Dendritic cell treated with granulocyte-macrophage colony-stimulating factor and Interleukin-4, amounts not matched to agents 40 ng/mL and 50 ng/mL, for 4 days (primary cell): ENCODE measurements around the gene INSM2.

Source experiments
- H3K27ac Mint-ChIP-seq: one replicate; pipeline ENCODE4 v1.8.0; 2022; ENCODE audit warnings: mild to moderate bottlenecking, mixed read lengths
- H3K27me3 Mint-ChIP-seq: one replicate; pipeline ENCODE4 v1.8.0; 2022; ENCODE audit warnings: mild to moderate bottlenecking, mixed read lengths
- H3K36me3 Mint-ChIP-seq: one replicate; pipeline ENCODE4 v1.8.0; 2022; ENCODE audit warnings: low read depth, mixed read lengths
- H3K4me1 Mint-ChIP-seq: one replicate; pipeline ENCODE4 v1.8.0; 2022; ENCODE audit warnings: low read depth, mixed read lengths
- H3K4me3 Mint-ChIP-seq: one replicate; pipeline ENCODE4 v1.8.0; 2022; ENCODE audit warnings: mild to moderate bottlenecking, moderate library complexity, mixed read lengths
- H3K9me3 Mint-ChIP-seq: one replicate; pipeline ENCODE4 v1.8.0; 2022; ENCODE audit warnings: mixed read lengths
- intact Hi-C: fragments of 100-400 bp; cut with micrococcal nuclease; formaldehyde crosslinking; loops from one replicate; pipeline ENCODE4 v1.15.0; 2022

INSM2 gene

GRCh38 chr14:35565871-35566464 is 32.0 kb downstream of the INSM2 start:
- H3K9me3 Mint-ChIP-seq: no peaks in the 10 kb centered on the region
- H3K4me1 Mint-ChIP-seq: no peaks in the 10 kb centered on the region
- peaks cover 7% of the 10 kb centered on the region for H3K36me3 Mint-ChIP-seq
- intact Hi-C loops: no loop called here
- no peaks in the 10 kb centered on the region for H3K27me3 Mint-ChIP-seq
- H3K4me3 Mint-ChIP-seq: no peak overlapping the region
- H3K27ac Mint-ChIP-seq: no peak overlapping the region

GRCh38 chr14:35571598-35571997 is 37.6 kb downstream of the INSM2 start:
- Mint-ChIP-seq H3K27ac (no peak overlapping the region), H3K4me3 (no peak overlapping the region), H3K9me3 (no peaks in the 10 kb centered on the region), H3K36me3 (peaks cover 7% of the 10 kb centered on the region), H3K27me3 (no peaks in the 10 kb centered on the region), H3K4me1 (no peaks in the 10 kb centered on the region)
- intact Hi-C loops: no loop called here

GRCh38 chr14:35573911-35574310 is 39.9 kb downstream of the INSM2 start:
- intact Hi-C loops: no loop called here
- Mint-ChIP-seq H3K27ac (no peak overlapping the region), H3K4me1 (peaks cover 5% of the 10 kb centered on the region), H3K4me3 (no peak overlapping the region), H3K27me3 (no peaks in the 10 kb centered on the region), H3K9me3 (no peaks in the 10 kb centered on the region), H3K36me3 (peaks cover 9% of the 10 kb centered on the region)

- Mint-ChIP-seq H3K36me3 (peaks cover 7% of the 10 kb centered on the region), H3K9me3 (no peaks in the 10 kb centered on the region), H3K4me1 (peaks cover 5% of the 10 kb centered on the region), H3K4me3 (no peak overlapping the region), H3K27ac (no peak overlapping the region), H3K27me3 (no peaks in the 10 kb centered on the region)
- intact Hi-C loops: no loop called here
Observed at GRCh38 chr14:35576260-35576659, 42.3 kb downstream of the INSM2 start.

GRCh38 chr14:35576856-35577255 is 42.9 kb downstream of the INSM2 start:
- Mint-ChIP-seq H3K4me3 (no peak overlapping the region), H3K36me3 (peaks cover 7% of the 10 kb centered on the region), H3K9me3 (no peaks in the 10 kb centered on the region), H3K27me3 (no peaks in the 10 kb centered on the region), H3K4me1 (peaks cover 6% of the 10 kb centered on the region), H3K27ac (no peak overlapping the region)
- intact Hi-C loops: no loop called here

- intact Hi-C loops: no loop called here
- H3K4me1 Mint-ChIP-seq: peaks cover 16% of the 10 kb centered on the region
- no peak overlapping the region for H3K4me3 Mint-ChIP-seq
- H3K27me3 Mint-ChIP-seq: no peaks in the 10 kb centered on the region
- H3K27ac Mint-ChIP-seq: no peak overlapping the region
- peaks cover 8% of the 10 kb centered on the region for H3K36me3 Mint-ChIP-seq
- H3K9me3 Mint-ChIP-seq: peaks cover 4% of the 10 kb centered on the region
Observed at GRCh38 chr14:35578135-35578534, 44.2 kb downstream of the INSM2 start.

GRCh38 chr14:35578639-35579038 is 44.7 kb downstream of the INSM2 start:
- H3K27me3 Mint-ChIP-seq: no peaks in the 10 kb centered on the region
- peaks cover 21% of the 10 kb centered on the region for H3K4me1 Mint-ChIP-seq
- intact Hi-C loops: no loop called here
- no peak overlapping the region for H3K4me3 Mint-ChIP-seq
- H3K9me3 Mint-ChIP-seq: peaks cover 9% of the 10 kb centered on the region
- H3K36me3 Mint-ChIP-seq: peaks cover 13% of the 10 kb centered on the region
- H3K27ac Mint-ChIP-seq: no peak overlapping the region
